ENCODE results near the gene RNGTT. TPM values are rescaled to one million over a fixed set of nuclear protein-coding genes. Genes with fewer than 3 reads are reported as not detected.

The RNGTT gene
- total and polyA plus RNA-seq, 2 experiments from 2014 or later, result 7.4 to 15.6 TPM

- DNase-seq (ENCODE audit: low spot score), result no peak
- Histone ChIP-seq H3K4me3 (no peak overlapping the region), H2AFZ (no peak overlapping the region), H3K36me3 (replicated peaks; ENCODE audit: insufficient read depth, low read depth) (no peaks in the 10 kb centered on the region), H3K27me3 (no peaks in the 10 kb centered on the region), H3K4me2 (no peak overlapping the region), H3K79me2 (no peaks in the 10 kb centered on the region), H3K9me2 (replicated peaks; ENCODE audit: insufficient read depth) (no peaks in the 10 kb centered on the region), H3K9me3 (ENCODE audit: low read depth) (no peaks in the 10 kb centered on the region), H4K20me1 (ENCODE audit: insufficient read depth, poor library complexity, severe bottlenecking) (no peaks in the 10 kb centered on the region), H3K27ac (no peak overlapping the region), H3K4me1 (ENCODE audit: insufficient read depth) (no peaks in the 10 kb centered on the region)
- TF ChIP-seq EZH2 (IDR thresholded peaks at IDR 0.05; ENCODE audit: borderline replicate concordance), result no peak
- TF ChIP-seq, protein P1, sequence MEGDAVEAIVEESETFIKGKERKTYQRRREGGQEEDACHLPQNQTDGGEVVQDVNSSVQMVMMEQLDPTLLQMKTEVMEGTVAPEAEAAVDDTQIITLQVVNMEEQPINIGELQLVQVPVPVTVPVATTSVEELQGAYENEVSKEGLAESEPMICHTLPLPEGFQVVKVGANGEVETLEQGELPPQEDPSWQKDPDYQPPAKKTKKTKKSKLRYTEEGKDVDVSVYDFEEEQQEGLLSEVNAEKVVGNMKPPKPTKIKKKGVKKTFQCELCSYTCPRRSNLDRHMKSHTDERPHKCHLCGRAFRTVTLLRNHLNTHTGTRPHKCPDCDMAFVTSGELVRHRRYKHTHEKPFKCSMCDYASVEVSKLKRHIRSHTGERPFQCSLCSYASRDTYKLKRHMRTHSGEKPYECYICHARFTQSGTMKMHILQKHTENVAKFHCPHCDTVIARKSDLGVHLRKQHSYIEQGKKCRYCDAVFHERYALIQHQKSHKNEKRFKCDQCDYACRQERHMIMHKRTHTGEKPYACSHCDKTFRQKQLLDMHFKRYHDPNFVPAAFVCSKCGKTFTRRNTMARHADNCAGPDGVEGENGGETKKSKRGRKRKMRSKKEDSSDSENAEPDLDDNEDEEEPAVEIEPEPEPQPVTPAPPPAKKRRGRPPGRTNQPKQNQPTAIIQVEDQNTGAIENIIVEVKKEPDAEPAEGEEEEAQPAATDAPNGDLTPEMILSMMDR (IDR thresholded peaks at IDR 0.05; ENCODE audit: poor library complexity), result no peak
- no peak for TF ChIP-seq EZH2phosphoT487 (IDR thresholded peaks at IDR 0.05; ENCODE audit: low read depth, severe bottlenecking, unreplicated experiment)
- WGBS (ENCODE audit: low lambda C conversion rate, missing lambda C conversion rate), result 54% methylated on average over 3 of the region's 3 CpGs
These were observed 389.9 kb downstream of the RNGTT start for GRCh38 chr6:88573561-88573960.

DNA sequence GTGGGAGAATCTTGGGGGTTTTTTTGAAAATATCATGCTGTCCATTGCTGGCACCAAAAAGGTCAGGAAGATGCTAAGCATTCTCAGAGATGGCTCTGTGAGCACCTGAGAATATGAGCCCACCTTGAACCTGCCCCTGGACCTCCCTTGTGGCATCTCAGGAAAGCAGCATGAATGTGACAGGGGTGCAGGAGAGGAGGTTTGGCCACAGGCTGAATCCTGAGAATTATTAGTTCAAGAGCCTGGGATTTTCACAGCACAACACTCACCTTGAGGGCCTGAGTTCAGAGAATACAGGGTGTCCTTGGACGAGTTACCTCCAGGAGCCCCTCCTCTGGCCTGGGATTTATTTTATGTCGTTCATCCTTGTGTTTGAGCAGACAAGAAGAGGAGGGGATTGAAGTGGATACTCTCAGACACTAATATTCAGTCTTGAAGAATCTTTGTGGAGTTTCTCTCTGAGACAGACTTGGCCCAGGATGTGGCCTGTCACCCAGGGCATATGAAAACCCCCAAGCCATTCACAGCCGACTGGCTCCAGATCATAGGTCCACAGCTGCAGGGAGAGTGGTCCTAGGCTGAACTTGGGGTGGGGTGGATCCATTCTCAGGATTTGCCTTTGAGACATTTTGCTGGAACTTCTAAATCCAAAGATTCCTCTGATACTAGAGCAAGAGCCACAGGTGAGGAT lies 390.8 kb downstream of the RNGTT start:
- H3K4me3 ChIP-seq, result no peak overlapping the region
- WGBS (ENCODE audit: low lambda C conversion rate, missing lambda C conversion rate), result 54% methylated on average over 3 of the region's 3 CpGs
- H3K9me3 ChIP-seq (ENCODE audit: low read depth), result no peaks in the 10 kb centered on the region
- no peak overlapping the region for H3K4me2 ChIP-seq
- H3K27me3 ChIP-seq, result no peaks in the 10 kb centered on the region
- H3K4me1 ChIP-seq (ENCODE audit: insufficient read depth), result no peaks in the 10 kb centered on the region
- no peak overlapping the region for H3K27ac ChIP-seq
- DNase-seq (ENCODE audit: low spot score), result no peak
- no peaks in the 10 kb centered on the region for H3K36me3 ChIP-seq (replicated peaks; ENCODE audit: insufficient read depth, low read depth)
- H3K79me2 ChIP-seq, result no peaks in the 10 kb centered on the region
- no peaks in the 10 kb centered on the region for H3K9me2 ChIP-seq (replicated peaks; ENCODE audit: insufficient read depth)
- no peak overlapping the region for H2AFZ ChIP-seq
- TF ChIP-seq EZH2 (IDR thresholded peaks at IDR 0.05; ENCODE audit: borderline replicate concordance), result no peak
- TF ChIP-seq, protein P1 (IDR thresholded peaks at IDR 0.05; ENCODE audit: poor library complexity), result no peak
- TF ChIP-seq EZH2phosphoT487 (IDR thresholded peaks at IDR 0.05; ENCODE audit: low read depth, severe bottlenecking, unreplicated experiment), result no peak
- no peaks in the 10 kb centered on the region for H4K20me1 ChIP-seq (ENCODE audit: insufficient read depth, poor library complexity, severe bottlenecking)

- H3K36me3 ChIP-seq (replicated peaks; ENCODE audit: insufficient read depth, low read depth), result no peaks in the 10 kb centered on the region
- H4K20me1 ChIP-seq (ENCODE audit: insufficient read depth, poor library complexity, severe bottlenecking), result no peaks in the 10 kb centered on the region
- DNase-seq (ENCODE audit: low spot score), result no peak
- no peak overlapping the region for H3K4me2 ChIP-seq
- H2AFZ ChIP-seq, result no peak overlapping the region
- H3K27ac ChIP-seq, result no peak overlapping the region
- TF ChIP-seq EZH2 (IDR thresholded peaks at IDR 0.05; ENCODE audit: borderline replicate concordance), result no peak
- TF ChIP-seq EZH2phosphoT487 (IDR thresholded peaks at IDR 0.05; ENCODE audit: low read depth, severe bottlenecking, unreplicated experiment), result no peak
- TF ChIP-seq, protein P1 (IDR thresholded peaks at IDR 0.05; ENCODE audit: poor library complexity), result no peak
- no peak overlapping the region for H3K4me3 ChIP-seq
- H3K4me1 ChIP-seq (ENCODE audit: insufficient read depth), result no peaks in the 10 kb centered on the region
- no peaks in the 10 kb centered on the region for H3K9me3 ChIP-seq (ENCODE audit: low read depth)
- H3K79me2 ChIP-seq, result no peaks in the 10 kb centered on the region
- H3K9me2 ChIP-seq (replicated peaks; ENCODE audit: insufficient read depth), result no peaks in the 10 kb centered on the region
- no peaks in the 10 kb centered on the region for H3K27me3 ChIP-seq
These were observed 393.5 kb downstream of the RNGTT start for GRCh38 chr6:88569959-88570358.

All from hepatocyte (in vitro differentiated cells).